Breast epithelium (tissue), 3 donors: Measurements from ENCODE around the gene PRDM10.

Experiments used
- POLR2A ChIP-seq: fragments of 450-650 bp; IDR thresholded peaks from one replicate; pipeline ENCODE4 v1.6.1; 2016; ENCODE audit warnings: antibody characterized with exemption, mild to moderate bottlenecking, moderate library complexity
- POLR2AphosphoS5 ChIP-seq, 3 donors: sonication (generic); formaldehyde crosslinking; IDR thresholded peaks; one replicate each; pipeline ENCODE4 v1.6.1; 2017; ENCODE audit warnings: antibody characterized with exemption in 3 of 3
- TF ChIP-seq, protein P1 (sequence below), 3 donors: fragments of 450-650 bp; IDR thresholded peaks; one replicate each; pipeline ENCODE4 v1.5.1; 2016 to 2017; ENCODE audit warnings: antibody characterized with exemption in 3 of 3, mild to moderate bottlenecking in 3 of 3, moderate library complexity in 3 of 3

DNA sequence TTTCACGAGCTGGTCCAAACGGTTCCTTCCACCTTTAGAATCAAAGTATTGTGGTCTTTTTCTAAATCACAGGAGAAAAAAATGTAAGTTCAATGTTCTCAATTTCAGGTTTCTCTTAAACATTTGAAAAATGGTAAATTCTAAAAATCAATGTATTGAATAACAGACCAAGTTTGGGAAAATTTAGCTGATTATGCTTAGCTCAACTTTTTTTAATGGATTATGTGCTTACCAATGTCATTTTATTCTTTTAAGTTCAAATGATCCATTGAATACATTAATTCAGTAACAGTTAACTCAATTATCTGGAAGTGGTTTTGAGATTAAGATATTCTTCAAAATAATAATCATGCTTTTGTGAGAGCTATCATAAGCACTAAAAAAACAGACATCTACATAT lies 5.1 kb downstream of the PRDM10 start:
- TF ChIP-seq POLR2A (no peak), POLR2AphosphoS5 (IDR thresholded peaks at IDR 0.05) (no peak)
- TF ChIP-seq, protein P1, sequence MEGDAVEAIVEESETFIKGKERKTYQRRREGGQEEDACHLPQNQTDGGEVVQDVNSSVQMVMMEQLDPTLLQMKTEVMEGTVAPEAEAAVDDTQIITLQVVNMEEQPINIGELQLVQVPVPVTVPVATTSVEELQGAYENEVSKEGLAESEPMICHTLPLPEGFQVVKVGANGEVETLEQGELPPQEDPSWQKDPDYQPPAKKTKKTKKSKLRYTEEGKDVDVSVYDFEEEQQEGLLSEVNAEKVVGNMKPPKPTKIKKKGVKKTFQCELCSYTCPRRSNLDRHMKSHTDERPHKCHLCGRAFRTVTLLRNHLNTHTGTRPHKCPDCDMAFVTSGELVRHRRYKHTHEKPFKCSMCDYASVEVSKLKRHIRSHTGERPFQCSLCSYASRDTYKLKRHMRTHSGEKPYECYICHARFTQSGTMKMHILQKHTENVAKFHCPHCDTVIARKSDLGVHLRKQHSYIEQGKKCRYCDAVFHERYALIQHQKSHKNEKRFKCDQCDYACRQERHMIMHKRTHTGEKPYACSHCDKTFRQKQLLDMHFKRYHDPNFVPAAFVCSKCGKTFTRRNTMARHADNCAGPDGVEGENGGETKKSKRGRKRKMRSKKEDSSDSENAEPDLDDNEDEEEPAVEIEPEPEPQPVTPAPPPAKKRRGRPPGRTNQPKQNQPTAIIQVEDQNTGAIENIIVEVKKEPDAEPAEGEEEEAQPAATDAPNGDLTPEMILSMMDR (IDR thresholded peaks at IDR 0.05), result no peak
